AG04449 (cell line): ENCODE data around the gene AIG1.

Source experiments
- CTCF ChIA-PET: fragments of 350-600 bp; formaldehyde crosslinking; extraction: SDS; loops from one replicate; lab custom pipeline; 2021; ENCODE audit warnings: antibody characterized with exemption; lab: Yijun Ruan, JAX
- POLR2A ChIA-PET: fragments of 400-600, 350-600 bp; formaldehyde crosslinking; extraction: SDS; loops from one replicate; lab custom pipeline; 2020; ENCODE audit warnings: antibody characterized with exemption, inconsistent platforms; lab: Yijun Ruan, JAX
- DNase-seq: peaks from one replicate; pipeline ENCODE4 v3.0.0-alpha.2; 2010; ENCODE audit warnings: low read depth, low spot score
- H3K4me3 ChIP-seq: 2 replicates; pipeline ENCODE4 v1.5.1; 2011; ENCODE audit warnings: low read depth, mild to moderate bottlenecking, control low read depth, low read length
- TF ChIP-seq, protein P1 (sequence below): IDR thresholded peaks from one replicate; pipeline ENCODE4 v1.5.1; 2011; ENCODE audit warnings: mild to moderate bottlenecking, moderate library complexity, low read length, control low read depth, inconsistent platforms; ENCODE audit not compliant: insufficient read depth; ENCODE audit errors: missing control alignments

Gene AIG1

DNA sequence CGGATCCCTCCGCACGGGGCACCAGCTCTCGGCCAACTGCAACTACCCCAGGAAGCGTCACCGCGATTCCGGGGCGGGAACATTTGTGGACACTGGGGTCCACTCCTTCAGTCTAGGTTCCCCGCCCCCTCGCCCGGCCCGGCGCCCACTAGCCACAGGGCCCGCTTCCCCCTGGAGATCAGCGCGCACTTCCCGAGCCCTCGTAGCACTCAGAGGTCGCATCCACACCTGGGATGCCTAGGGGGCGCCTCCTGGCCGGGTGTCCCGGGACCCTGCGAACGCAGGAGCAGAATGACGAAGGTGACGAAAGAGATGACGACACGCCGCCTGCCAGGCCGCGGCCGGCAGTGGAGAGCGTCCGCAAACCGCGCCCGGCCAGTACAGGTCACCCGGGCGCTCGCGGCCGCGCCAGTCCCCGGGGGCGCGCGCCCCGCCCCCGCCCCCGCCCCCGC lies 309 bp upstream of the AIG1 start:
- peak; percentile 28 for DNase-seq
- POLR2A ChIA-PET = no interaction called here
- H3K4me3 ChIP-seq = peak overlapping the region; percentile 77
- TF ChIP-seq, protein P1, sequence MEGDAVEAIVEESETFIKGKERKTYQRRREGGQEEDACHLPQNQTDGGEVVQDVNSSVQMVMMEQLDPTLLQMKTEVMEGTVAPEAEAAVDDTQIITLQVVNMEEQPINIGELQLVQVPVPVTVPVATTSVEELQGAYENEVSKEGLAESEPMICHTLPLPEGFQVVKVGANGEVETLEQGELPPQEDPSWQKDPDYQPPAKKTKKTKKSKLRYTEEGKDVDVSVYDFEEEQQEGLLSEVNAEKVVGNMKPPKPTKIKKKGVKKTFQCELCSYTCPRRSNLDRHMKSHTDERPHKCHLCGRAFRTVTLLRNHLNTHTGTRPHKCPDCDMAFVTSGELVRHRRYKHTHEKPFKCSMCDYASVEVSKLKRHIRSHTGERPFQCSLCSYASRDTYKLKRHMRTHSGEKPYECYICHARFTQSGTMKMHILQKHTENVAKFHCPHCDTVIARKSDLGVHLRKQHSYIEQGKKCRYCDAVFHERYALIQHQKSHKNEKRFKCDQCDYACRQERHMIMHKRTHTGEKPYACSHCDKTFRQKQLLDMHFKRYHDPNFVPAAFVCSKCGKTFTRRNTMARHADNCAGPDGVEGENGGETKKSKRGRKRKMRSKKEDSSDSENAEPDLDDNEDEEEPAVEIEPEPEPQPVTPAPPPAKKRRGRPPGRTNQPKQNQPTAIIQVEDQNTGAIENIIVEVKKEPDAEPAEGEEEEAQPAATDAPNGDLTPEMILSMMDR = peak; percentile 11
- CTCF ChIA-PET = interaction anchor here (0.8 to 1.0 kb wide), 2 partner anchors 219 to 366 kb away, joined by 3 read pairs; no protein-coding TSS in a partner anchor

DNA sequence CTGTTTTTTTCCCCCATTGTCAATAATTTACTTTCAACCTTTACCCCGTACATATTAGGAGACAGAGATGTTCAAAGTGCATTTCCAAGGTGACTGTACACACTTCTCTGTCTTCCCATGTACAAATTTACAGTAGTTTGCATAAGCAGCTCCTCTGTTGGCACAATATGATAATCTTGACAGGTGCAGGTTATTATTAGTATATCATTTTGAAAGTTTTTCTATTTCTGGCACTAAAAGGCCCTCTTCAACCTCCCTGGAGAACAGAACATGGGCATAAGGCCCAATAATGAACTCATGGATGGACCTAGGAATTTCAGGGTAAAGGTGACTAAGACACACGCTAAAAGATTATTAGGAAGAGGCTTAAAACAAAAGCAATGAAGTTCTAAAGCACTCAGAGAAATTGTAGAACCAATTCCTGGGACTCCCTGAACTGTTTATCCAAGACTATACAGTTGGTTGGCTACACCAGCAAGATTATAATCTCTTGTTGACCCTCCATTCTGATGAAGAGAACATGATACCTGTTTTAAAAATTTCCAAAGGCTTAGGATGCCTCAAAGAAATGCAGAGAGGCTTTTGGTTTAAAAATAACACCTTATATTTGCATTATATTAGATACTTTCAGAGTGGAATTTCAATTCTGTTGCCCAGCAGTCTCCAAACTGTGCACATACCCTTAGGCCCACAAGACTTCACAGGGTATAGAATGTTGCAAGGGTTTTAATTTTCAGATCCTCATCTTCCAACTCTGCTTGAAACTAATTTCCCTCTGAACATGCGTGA lies 1.1 kb downstream of the AIG1 start:
- TF ChIP-seq, protein P1 = no peak
- H3K4me3 ChIP-seq = peak overlapping the region; percentile 77
- POLR2A ChIA-PET = no interaction called here
- CTCF ChIA-PET = interaction anchor here (2.6 kb wide), 1 partner anchor 15 kb away, joined by 6 read pairs; no protein-coding TSS in a partner anchor
- DNase-seq = no peak

DNA sequence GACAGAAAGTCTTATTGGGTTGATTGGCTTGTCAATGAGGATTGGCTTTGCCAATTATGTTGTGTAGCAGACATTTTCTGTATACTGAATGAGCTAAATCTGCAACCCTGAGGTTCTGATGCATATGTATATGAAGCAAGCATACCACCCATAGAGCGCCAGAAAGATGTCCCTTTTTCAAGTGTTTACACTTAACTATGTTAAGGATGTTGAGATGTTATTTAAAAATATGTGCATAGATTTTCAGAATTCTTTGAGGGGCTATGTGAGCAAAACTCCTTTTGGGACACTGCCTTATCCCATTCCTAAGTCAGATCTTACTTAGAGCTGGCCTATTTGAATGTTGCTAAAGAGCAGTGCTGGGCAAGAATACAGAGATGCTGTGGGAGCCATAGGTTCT lies 1.9 kb downstream of the AIG1 start:
- ChIA-PET CTCF (interaction anchor here (2.6 kb wide), 1 partner anchor 14 kb away, joined by 6 read pairs; no protein-coding TSS in a partner anchor), POLR2A (no interaction called here)
- no peak overlapping the region for H3K4me3 ChIP-seq
- no peak for DNase-seq
- TF ChIP-seq, protein P1 = no peak

DNA sequence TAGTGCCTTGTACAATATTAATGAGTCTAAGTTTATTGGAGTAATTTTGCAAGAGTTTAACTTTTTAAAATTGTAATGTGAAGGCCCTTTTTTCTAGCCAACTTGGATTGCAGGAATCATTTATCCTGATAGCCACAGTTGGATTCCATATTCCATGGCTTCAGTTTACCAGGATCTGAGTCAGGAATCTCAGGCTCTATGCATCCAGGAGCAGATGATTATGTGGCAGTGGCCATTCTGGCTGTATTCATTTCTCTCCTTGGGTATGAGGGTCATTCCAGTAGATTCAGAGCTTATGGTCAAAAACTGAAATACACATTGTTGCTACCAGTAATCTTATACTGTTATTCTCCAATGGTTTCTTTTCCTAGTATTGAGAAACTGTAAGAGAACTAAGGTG lies 2.9 kb downstream of the AIG1 start:
- H3K4me3 ChIP-seq = no peak overlapping the region
- TF ChIP-seq, protein P1 = no peak
- no peak for DNase-seq
- ChIA-PET POLR2A (no interaction called here), CTCF (interaction anchor here (1.1 to 2.6 kb wide), 2 partner anchors 13 to 371 kb away, joined by 3 to 6 read pairs; no protein-coding TSS in a partner anchor)

DNA sequence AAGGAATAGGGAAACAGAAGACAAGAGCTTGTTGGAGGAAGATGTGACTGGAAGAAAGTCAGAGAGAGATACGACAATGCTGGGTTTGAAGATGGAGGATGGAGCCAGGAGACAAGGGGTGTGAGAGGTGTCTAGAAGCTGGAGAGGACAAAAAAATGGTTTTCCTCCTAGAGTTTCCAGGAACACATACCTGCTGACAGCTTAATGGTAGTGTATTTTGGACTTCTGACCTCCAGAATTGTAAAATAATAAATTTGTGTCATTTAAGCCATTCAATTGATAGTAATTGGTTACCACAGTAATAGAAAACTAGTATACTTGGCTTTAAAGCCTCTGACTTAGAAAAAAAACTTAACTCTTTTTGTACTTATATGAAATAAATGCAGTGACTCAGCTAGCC lies 3.6 kb downstream of the AIG1 start:
- no peak for DNase-seq
- TF ChIP-seq, protein P1 = no peak
- ChIA-PET CTCF (interaction anchor here (1.1 kb wide), 1 partner anchor 372 kb away, joined by 3 read pairs; no protein-coding TSS in a partner anchor), POLR2A (no interaction called here)
- H3K4me3 ChIP-seq = no peak overlapping the region
